Measurements from ENCODE around the gene RMRP.
"Not testable (repeated sequence)": the region's sequence is repeated elsewhere in the genome, so short reads cannot be mapped to it uniquely, and the experiment has no call there.

The RMRP gene

GRCh38 chr9:35643046-35643445, 14.8 kb downstream of the RMRP start:
- no peak for DNase-seq (ENCODE audit: low read depth)
- no peak overlapping the region for H3K4me3 ChIP-seq (ENCODE audit: low read length)
- no peak for TF ChIP-seq CTCF (conservative IDR thresholded peaks at IDR 0.05; ENCODE audit: low read depth, low read length)

GRCh38 chr9:35641478-35641877, 16.3 kb downstream of the RMRP start:
- not testable (repeated sequence) for DNase-seq (ENCODE audit: low read depth); H3K4me3 ChIP-seq (ENCODE audit: low read length)

DNA sequence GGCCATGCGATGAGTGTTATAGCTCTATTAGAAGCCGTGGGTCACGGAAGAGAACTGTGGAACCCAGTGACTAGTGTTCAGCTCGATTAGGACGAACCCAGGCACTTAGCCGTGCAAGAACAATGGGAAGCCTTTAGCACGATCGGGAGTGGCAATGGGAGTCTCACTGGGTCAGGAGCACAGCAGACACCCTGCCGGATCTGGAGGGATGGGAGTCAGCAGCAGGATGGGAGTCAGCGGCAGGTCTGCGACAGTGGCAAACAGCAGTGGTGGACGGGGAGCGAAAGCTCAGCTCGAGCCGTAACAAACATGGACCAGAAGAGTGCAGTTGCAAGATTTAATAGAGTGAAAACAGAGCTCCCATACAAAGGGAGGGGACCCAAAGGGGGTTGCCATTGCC, 17.4 kb downstream of the RMRP start:
- not testable (repeated sequence) for DNase-seq (ENCODE audit: low read depth)

GRCh38 chr9:35639631-35640030, 18.2 kb downstream of the RMRP start:
- H3K4me3 ChIP-seq (ENCODE audit: low read length): no peak overlapping the region
- no peak for TF ChIP-seq CTCF (conservative IDR thresholded peaks at IDR 0.05; ENCODE audit: low read depth, low read length)
- DNase-seq (ENCODE audit: low read depth): no peak

More for the DNA sequence above, 17.4 kb downstream of the RMRP start:
- H3K4me3 ChIP-seq (ENCODE audit: low read length): not testable (repeated sequence)

DNA sequence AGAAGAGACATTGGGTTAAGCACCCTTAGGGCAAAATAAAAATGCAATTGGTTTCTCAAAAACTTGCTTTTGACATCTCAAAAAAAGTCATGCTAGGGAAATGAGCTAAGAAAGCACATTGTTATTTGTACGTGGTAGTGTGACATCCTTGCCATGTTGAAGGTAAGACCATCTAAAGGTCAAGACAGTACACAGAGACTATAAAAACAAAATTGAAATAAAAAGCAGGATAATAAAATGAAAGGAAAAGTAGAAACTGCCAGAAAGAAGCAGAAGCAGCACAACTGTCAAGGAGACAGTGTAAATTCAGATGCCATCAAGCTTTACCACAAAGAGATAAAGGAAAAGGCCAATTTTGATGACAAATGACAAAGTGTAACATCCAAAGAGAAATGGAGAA, 18.6 kb downstream of the RMRP start:
- DNase-seq (ENCODE audit: low read depth); H3K4me3 ChIP-seq (ENCODE audit: low read length): not testable (repeated sequence)

- DNase-seq (ENCODE audit: low read depth); H3K4me3 ChIP-seq (ENCODE audit: low read length): not testable (repeated sequence)
These were observed 19.1 kb downstream of the RMRP start for GRCh38 chr9:35638751-35639150.

GRCh38 chr9:35637427-35637955, 20.3 kb downstream of the RMRP start:
- H3K4me3 ChIP-seq (ENCODE audit: low read length); DNase-seq (ENCODE audit: low read depth): not testable (repeated sequence)

GRCh38 chr9:35636877-35637246, 21.0 kb downstream of the RMRP start:
- DNase-seq (ENCODE audit: low read depth): not testable (repeated sequence)

GRCh38 chr9:35636135-35636876, 21.5 kb downstream of the RMRP start:
- H3K4me3 ChIP-seq (ENCODE audit: low read length): no peak overlapping the region
- DNase-seq (ENCODE audit: low read depth): no peak
- no peak for TF ChIP-seq CTCF (conservative IDR thresholded peaks at IDR 0.05; ENCODE audit: low read depth, low read length)

More at GRCh38 chr9:35636877-35637246, 21.0 kb downstream of the RMRP start:
- H3K4me3 ChIP-seq (ENCODE audit: low read length): not testable (repeated sequence)

DNA sequence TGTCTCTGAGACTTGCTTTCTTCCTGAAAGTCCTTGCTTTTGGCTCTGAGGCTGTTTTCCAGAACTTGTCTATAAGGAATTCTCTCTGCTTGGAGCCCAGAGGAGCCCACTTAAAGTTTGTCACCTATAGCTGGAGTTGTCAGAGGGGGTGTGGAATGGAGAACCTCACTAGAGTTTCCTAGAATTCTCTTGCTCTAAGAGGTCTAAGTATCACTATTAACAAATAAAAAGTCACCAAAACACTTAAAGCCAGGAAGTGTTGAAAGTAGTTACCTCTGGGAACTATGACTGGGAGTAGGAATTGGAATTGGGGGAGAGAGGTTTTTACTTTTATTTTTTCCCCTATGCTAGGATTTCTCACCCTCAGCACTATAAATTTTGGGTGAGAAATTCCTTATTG, 22.1 kb downstream of the RMRP start:
- no peak overlapping the region for H3K4me3 ChIP-seq (ENCODE audit: low read length)
- TF ChIP-seq CTCF (conservative IDR thresholded peaks at IDR 0.05; ENCODE audit: low read depth, low read length): no peak
- no peak for DNase-seq (ENCODE audit: low read depth)
